Measurements from ENCODE around the gene NAMPT. TPM values are rescaled to one million over a fixed set of nuclear protein-coding genes. Genes with fewer than 3 reads are reported as not detected.
"Not testable (repeated sequence)": the region's sequence is repeated elsewhere in the genome, so short reads cannot be mapped to it uniquely, and the experiment has no call there.

NAMPT gene
- total RNA-seq, 1 donor from 2014 or later: 136 TPM

- ATAC-seq (no peak), DNase-seq (ENCODE audit: low spot score) (no peak)
These were observed 46.0 kb downstream of the NAMPT start for GRCh38 chr7:106238830-106239229.

GRCh38 chr7:106236065-106236464 lies 48.7 kb downstream of the NAMPT start:
- ATAC-seq: no peak
- no peak for DNase-seq (ENCODE audit: low spot score)

GRCh38 chr7:106234425-106234824 lies 50.4 kb downstream of the NAMPT start:
- ATAC-seq (no peak), DNase-seq (ENCODE audit: low spot score) (no peak)

GRCh38 chr7:106231856-106232490 lies 52.8 kb downstream of the NAMPT start:
- ATAC-seq (peak; percentile 77), DNase-seq (ENCODE audit: low spot score) (no peak)

- no peak for ATAC-seq
- DNase-seq (ENCODE audit: low spot score): no peak
These were observed 58.9 kb downstream of the NAMPT start for GRCh38 chr7:106225856-106226255.

- no peak for DNase-seq (ENCODE audit: low spot score)
- no peak for ATAC-seq
These were observed 60.0 kb downstream of the NAMPT start for GRCh38 chr7:106224797-106225196.

GRCh38 chr7:106223156-106223555 lies 61.6 kb downstream of the NAMPT start:
- DNase-seq (ENCODE audit: low spot score) (no peak), ATAC-seq (no peak)

- ATAC-seq (no peak), DNase-seq (ENCODE audit: low spot score) (no peak)
These were observed 62.2 kb downstream of the NAMPT start for GRCh38 chr7:106222545-106222944.

- ATAC-seq: no peak
These were observed 64.5 kb downstream of the NAMPT start for GRCh38 chr7:106220307-106220706.

GRCh38 chr7:106219170-106219569 lies 65.6 kb downstream of the NAMPT start:
- ATAC-seq: no peak
- no peak for DNase-seq (ENCODE audit: low spot score)

More at GRCh38 chr7:106220307-106220706, 64.5 kb downstream of the NAMPT start:
- DNase-seq (ENCODE audit: low spot score): no peak

- DNase-seq (ENCODE audit: low spot score) (no peak), ATAC-seq (no peak)
These were observed 66.2 kb downstream of the NAMPT start for GRCh38 chr7:106218546-106218945.

GRCh38 chr7:106216923-106217542 lies 67.8 kb downstream of the NAMPT start:
- peak; percentile 95 for DNase-seq (ENCODE audit: low spot score)
- peak; percentile 90 for ATAC-seq

GRCh38 chr7:106216517-106216922 lies 68.3 kb downstream of the NAMPT start:
- ATAC-seq: peak; percentile 56
- DNase-seq (ENCODE audit: low spot score): no peak

- DNase-seq (ENCODE audit: low spot score) (no peak), ATAC-seq (no peak)
These were observed 68.8 kb downstream of the NAMPT start for GRCh38 chr7:106215868-106216516.

- DNase-seq (ENCODE audit: low spot score); ATAC-seq: not testable (repeated sequence)
These were observed 75.8 kb downstream of the NAMPT start for GRCh38 chr7:106208944-106209343.

GRCh38 chr7:106206826-106207541 lies 77.8 kb downstream of the NAMPT start:
- ATAC-seq (peak; percentile 96), DNase-seq (ENCODE audit: low spot score) (peak; percentile 93)

GRCh38 chr7:106205621-106206222 lies 79.1 kb downstream of the NAMPT start:
- ATAC-seq: no peak
- DNase-seq (ENCODE audit: low spot score): no peak

GRCh38 chr7:106203473-106203872 lies 81.3 kb downstream of the NAMPT start:
- ATAC-seq (no peak), DNase-seq (ENCODE audit: low spot score) (no peak)

- DNase-seq (ENCODE audit: low spot score) (no peak), ATAC-seq (no peak)
These were observed 83.6 kb downstream of the NAMPT start for GRCh38 chr7:106201164-106201563.

GRCh38 chr7:106199813-106200364 lies 84.9 kb downstream of the NAMPT start:
- peak; percentile 34 for ATAC-seq
- no peak for DNase-seq (ENCODE audit: low spot score)

- peak; percentile 56 for ATAC-seq
- DNase-seq (ENCODE audit: low spot score): no peak
These were observed 85.8 kb downstream of the NAMPT start for GRCh38 chr7:106199024-106199423.
